Omental fat pad (tissue), 4 donors: ENCODE data around the gene HOXB3. TPM values are rescaled to one million over a fixed set of nuclear protein-coding genes. Genes with fewer than 3 reads are reported as not detected.

Experiments used
- ATAC-seq: fragments of 150-250 bp; one replicate; pipeline ENCODE4 v1.9.1; 2016; ENCODE audit warnings: mild to moderate bottlenecking, moderate library complexity; ENCODE audit not compliant: low FRiP score
- DNase-seq: peaks from one replicate; pipeline ENCODE4 v3.0.0-alpha.2; 2019; ENCODE audit warnings: low spot score
- CTCF ChIP-seq, 3 donors: fragments of 450-650 bp; IDR thresholded peaks; one replicate each; pipeline ENCODE4 v1.5.1; 2016 to 2017; ENCODE audit warnings: antibody characterized with exemption in 3 of 3, mild to moderate bottlenecking in 3 of 3, moderate library complexity in 2 of 3
- total RNA-seq, 4 donors: library from RNA; depleted of rRNA; stranded (reverse); fragments of >200 nt; gene quantifications; one replicate each; pipeline ENCODE4 v1.1.0, GENCODE V29; 2016

The HOXB3 gene
- total RNA-seq, 4 donors from 2014 or later = 4.8 to 30.3 (median 10.6) TPM

DNA sequence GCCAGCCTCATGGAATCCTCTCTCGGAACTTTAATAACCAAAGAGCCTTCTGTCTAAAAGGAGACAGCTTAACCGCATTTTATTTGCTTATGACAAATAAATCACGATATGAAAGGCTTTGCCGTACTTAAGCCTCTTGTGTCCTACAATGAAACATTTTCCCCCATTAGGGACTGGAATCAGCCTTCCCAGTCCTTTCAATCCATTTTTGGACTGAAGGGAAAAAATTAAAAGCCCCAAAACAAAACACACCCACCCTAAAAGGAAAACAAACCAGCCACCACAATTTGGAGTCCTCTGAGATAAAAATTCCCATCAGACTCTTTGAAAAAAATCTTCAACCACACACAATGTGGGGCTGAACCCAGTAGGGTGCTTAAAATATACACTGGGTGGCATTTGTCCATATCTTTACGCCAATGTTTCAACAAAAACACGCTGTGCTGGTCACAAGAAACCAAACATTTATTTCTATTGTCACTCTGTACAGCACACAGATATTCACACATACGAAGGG lies 14.9 kb downstream of the HOXB3 start:
- TF ChIP-seq CTCF (IDR thresholded peaks at IDR 0.05) = no peak
- DNase-seq = no peak
- no peak for ATAC-seq

- no peak for TF ChIP-seq CTCF (IDR thresholded peaks at IDR 0.05)
- no peak for DNase-seq
- ATAC-seq = no peak
These were observed 15.5 kb downstream of the HOXB3 start for GRCh38 chr17:48574505-48575065.

DNA sequence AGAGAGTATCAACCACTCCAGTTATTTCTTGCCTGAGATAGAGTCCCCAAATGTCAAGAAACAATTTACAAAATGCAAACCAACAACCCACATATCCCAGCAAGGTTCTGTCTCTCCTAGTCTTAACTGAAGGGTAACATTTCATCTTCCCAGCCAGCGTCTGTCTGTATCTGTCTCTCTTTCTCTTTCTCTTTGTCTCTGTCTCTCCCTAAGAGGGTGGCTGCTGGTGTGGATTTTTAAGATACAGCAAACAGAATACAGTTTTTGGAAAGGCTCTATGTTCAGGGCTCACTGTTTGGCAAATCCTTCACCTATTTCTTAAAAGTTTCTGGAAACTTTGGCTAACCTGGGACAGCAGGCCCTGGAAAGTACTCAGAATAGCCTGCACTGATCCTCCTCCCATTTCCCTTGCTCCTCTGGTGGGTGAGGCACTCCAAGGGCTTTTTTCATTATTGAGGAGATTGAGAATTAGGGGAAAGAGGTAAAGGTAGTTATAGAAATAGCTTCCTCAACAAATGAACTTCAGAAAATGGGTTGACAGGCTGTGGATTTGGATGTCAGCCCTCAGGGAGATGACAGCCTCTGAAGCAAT lies 18.1 kb downstream of the HOXB3 start:
- DNase-seq = no peak
- ATAC-seq = no peak
- no peak for TF ChIP-seq CTCF (IDR thresholded peaks at IDR 0.05)

- peak; percentile 36 for ATAC-seq
- TF ChIP-seq CTCF (IDR thresholded peaks at IDR 0.05) = no peak
- DNase-seq = no peak
These were observed 18.8 kb downstream of the HOXB3 start for GRCh38 chr17:48571024-48571818.

GRCh38 chr17:48570325-48571023 lies 19.6 kb downstream of the HOXB3 start:
- no peak for TF ChIP-seq CTCF (IDR thresholded peaks at IDR 0.05)
- DNase-seq = no peak
- no peak for ATAC-seq

DNA sequence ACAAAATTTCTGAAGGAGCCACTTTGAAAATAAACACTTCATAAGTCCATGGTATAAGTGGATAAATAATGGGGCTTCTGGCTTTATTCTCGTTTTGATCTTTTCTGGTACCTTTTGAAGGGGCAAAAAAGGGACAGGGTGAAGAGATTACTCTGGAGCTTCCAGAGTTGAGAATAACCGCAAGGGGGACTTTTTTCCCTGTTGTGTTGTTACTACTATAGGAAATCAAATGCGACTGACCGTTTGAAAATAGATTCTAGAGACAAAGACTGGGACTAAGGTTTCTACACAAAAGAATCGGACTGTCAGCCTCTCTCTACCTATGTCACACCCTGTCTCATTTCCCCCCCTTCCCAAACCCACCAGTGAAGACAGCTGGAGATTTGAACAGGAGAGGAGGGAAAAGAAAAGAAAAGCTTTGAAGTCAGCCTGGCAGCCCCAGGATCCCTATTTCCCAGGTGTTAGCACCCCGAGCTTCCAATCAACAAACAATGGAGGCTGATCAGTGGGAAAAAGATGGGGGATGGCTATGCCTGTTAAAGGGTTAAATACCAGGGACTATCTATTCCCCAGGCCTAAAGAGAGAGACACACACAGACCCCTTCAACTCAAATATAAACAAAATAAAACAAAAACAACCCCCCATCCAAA lies 20.2 kb downstream of the HOXB3 start:
- ATAC-seq (no peak), DNase-seq (no peak)
- TF ChIP-seq CTCF (IDR thresholded peaks at IDR 0.05) = no peak
